IPS DF 6.9 (cell line): Measurements from ENCODE around the gene SCYGR2.
"Not testable (repeated sequence)": the region's sequence is repeated elsewhere in the genome, so short reads cannot be mapped to it uniquely, and the experiment has no call there.

Experiments
- DNase-seq: peaks from one replicate; pipeline ENCODE4 v3.0.0-alpha.2; 2013; ENCODE audit warnings: low read depth, low spot score
- H3K27ac ChIP-seq: one replicate; pipeline ENCODE4 v1.5.1; 2013; ENCODE audit warnings: low read length, control low read depth
- H3K27me3 ChIP-seq: 2 replicates; pipeline ENCODE4 v1.6.1; 2013; ENCODE audit warnings: mild to moderate bottlenecking, low read length; ENCODE audit not compliant: control insufficient read depth, insufficient read depth
- H3K36me3 ChIP-seq: 2 replicates; pipeline ENCODE4 v1.6.1; 2013; ENCODE audit warnings: low read length; ENCODE audit not compliant: control insufficient read depth, insufficient read depth
- H3K4me1 ChIP-seq: 2 replicates; pipeline ENCODE4 v1.6.1; 2013; ENCODE audit warnings: low read length; ENCODE audit not compliant: control insufficient read depth, insufficient read depth
- H3K4me3 ChIP-seq: 2 replicates; pipeline ENCODE4 v1.5.1; 2013; ENCODE audit warnings: mild to moderate bottlenecking, low read length
- H3K9me3 ChIP-seq: 2 replicates; pipeline ENCODE4 v1.6.1; 2013; ENCODE audit warnings: low read length, inconsistent platforms; ENCODE audit not compliant: control insufficient read depth, insufficient read depth
- whole genome bisulfite sequencing: extraction: QIAGEN DNeasy Blood & Tissue Kit; methylation state at CpG from one replicate; pipeline ENCODE4 v1.1.7; 2013; ENCODE audit warnings: mixed read lengths, missing lambda C conversion rate; ENCODE audit not compliant: insufficient read length, insufficient coverage; 5-methylcytosine and 5-hydroxymethylcytosine counted together

Gene SCYGR2

DNA sequence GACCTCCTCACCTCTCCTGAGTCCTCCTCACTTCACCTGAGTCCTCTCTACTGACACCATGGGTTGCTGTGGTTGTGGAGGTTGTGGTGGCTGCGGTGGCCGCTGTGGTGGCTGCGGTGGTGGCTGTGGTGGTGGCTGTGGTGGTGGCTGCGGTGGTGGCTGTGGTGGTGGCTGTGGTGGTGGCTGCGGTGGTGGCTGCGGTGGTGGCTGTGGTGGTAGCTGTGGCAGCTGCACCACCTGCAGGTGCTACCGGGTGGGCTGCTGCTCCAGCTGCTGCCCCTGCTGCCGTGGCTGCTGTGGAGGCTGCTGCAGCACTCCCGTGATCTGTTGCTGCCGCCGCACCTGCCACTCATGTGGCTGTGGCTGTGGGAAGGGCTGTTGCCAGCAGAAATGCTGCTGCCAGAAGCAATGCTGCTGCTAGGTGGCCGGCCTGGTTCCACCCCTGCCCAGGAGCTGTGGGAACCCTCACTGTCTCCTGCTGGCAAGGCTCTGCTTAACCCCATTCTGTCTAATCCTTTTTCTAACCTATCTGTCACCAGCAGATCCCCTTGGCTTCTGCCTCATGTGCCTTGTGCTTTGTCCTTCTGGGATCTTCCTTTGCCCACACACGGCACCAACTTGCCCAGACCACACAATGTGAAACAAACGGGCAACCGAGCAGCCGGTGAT, at the start of gene SCYGR2:
Gene SCYGR2, plus strand, starts transcription at position 59 of the 669 bp plus-strand sequence. Its CDS starts 0 bp downstream, at position 59.
- H3K36me3 ChIP-seq, H3K4me3 ChIP-seq, H3K4me1 ChIP-seq, H3K27ac ChIP-seq, H3K9me3 ChIP-seq, DNase-seq, H3K27me3 ChIP-seq: not testable (repeated sequence)
- WGBS, result no CpG with 5 or more reads among the region's 16 CpGs

- Histone ChIP-seq H3K27ac (no peak overlapping the region), H3K9me3 (no peaks in the 10 kb centered on the region), H3K27me3 (no peaks in the 10 kb centered on the region), H3K4me1 (no peaks in the 10 kb centered on the region), H3K4me3 (no peak overlapping the region), H3K36me3 (no peaks in the 10 kb centered on the region; the same call in 1 of the 2 replicates)
- no peak for DNase-seq
- WGBS, result no CpG with 5 or more reads among the region's 3 CpGs
Observed at GRCh38 chr2:227551836-227552235, 46.9 kb upstream of the SCYGR2 start.

- Histone ChIP-seq H3K36me3 (no peaks in the 10 kb centered on the region), H3K9me3 (no peaks in the 10 kb centered on the region), H3K27me3 (no peaks in the 10 kb centered on the region), H3K4me1 (no peaks in the 10 kb centered on the region), H3K27ac (no peak overlapping the region), H3K4me3 (no peak overlapping the region)
- DNase-seq, result no peak
Observed at GRCh38 chr2:227562581-227562980, 36.1 kb upstream of the SCYGR2 start.

DNA sequence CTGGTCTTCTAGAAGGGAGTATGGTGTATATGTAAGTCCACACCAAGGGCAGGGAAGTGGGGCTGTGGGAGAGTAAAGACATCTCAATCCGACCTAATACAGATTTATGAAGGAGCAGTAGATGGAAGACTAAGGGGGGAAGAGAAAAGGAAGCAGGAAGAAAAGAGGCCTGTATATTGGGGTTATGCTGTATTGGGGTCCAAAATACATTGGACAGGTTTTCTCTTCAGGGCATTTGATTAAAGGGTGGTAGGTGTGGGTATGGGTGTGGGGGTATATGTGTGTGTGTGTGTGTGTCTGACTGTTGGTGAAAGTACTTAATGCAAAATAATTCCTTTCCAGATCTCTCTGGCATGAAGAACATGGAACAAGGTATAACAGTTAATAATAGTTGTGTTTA, 33.6 kb upstream of the SCYGR2 start:
- Histone ChIP-seq H3K36me3 (no peaks in the 10 kb centered on the region), H3K27me3 (no peaks in the 10 kb centered on the region), H3K4me1 (no peaks in the 10 kb centered on the region), H3K4me3 (no peak overlapping the region), H3K27ac (no peak overlapping the region), H3K9me3 (no peaks in the 10 kb centered on the region)
- DNase-seq, result no peak
- no CpG with 5 or more reads among the region's 1 CpG for WGBS

DNA sequence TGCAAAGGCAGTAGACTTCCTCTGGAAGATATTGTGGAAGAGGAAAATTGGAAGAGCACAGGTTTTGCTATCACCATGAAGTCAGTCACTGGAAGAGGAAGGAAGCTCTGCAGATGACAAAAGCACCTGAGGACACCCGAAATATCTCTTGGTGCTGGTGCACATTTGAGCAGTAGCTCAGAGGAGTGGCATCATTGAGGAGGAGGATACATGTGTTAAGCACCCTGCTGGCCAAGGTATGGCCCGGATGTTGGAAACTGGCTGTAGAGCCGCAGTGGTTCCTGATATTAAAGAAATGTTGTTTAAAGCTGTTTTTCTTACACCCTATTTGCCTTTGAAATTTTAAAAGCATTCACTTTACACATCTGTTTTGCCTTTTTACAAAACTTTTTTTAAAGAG, 32.7 kb upstream of the SCYGR2 start:
- WGBS, result no CpG with 5 or more reads among the region's 3 CpGs

GRCh38 chr2:227568852-227569169, 29.9 kb upstream of the SCYGR2 start:
- no CpG with 5 or more reads among the region's 2 CpGs for WGBS

More for the DNA sequence above, 32.7 kb upstream of the SCYGR2 start:
- no peaks in the 10 kb centered on the region for H3K36me3 ChIP-seq
- no peaks in the 10 kb centered on the region for H3K9me3 ChIP-seq
- H3K27me3 ChIP-seq, result no peaks in the 10 kb centered on the region
- H3K4me1 ChIP-seq, result no peaks in the 10 kb centered on the region
- DNase-seq, result no peak
- H3K27ac ChIP-seq, result no peak overlapping the region
- H3K4me3 ChIP-seq, result no peak overlapping the region

DNA sequence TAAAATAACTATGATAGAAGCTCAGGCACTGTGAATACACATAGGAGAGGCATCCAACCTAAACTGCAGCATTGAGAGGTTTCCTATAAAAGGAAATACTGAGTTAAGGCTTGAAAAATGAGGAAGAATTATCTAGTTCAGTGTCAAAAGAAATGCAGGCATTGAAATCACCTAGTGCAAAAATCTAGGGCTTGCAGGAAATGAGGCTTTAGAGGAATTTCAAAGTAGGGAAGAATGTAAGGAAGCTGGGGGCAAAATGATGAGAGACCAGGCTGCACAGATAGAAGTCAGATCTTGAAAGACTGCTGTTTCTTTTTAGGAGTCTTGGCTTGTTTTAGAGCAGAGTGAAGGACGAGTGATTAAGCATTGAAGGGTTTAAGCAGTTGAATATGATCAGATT, 28.1 kb upstream of the SCYGR2 start:
- Histone ChIP-seq H3K4me1 (no peaks in the 10 kb centered on the region), H3K36me3 (no peaks in the 10 kb centered on the region), H3K27ac (no peak overlapping the region), H3K27me3 (no peaks in the 10 kb centered on the region), H3K9me3 (no peaks in the 10 kb centered on the region), H3K4me3 (no peak overlapping the region)
- WGBS, result no CpG with 5 or more reads among the region's 1 CpG
- DNase-seq, result no peak

More at GRCh38 chr2:227568852-227569169, 29.9 kb upstream of the SCYGR2 start:
- H3K4me1 ChIP-seq, result no peaks in the 10 kb centered on the region
- H3K9me3 ChIP-seq, result no peaks in the 10 kb centered on the region
- H3K36me3 ChIP-seq, result no peaks in the 10 kb centered on the region
- H3K27me3 ChIP-seq, result no peaks in the 10 kb centered on the region
- H3K27ac ChIP-seq, result no peak overlapping the region
- DNase-seq, result no peak
- no peak overlapping the region for H3K4me3 ChIP-seq

DNA sequence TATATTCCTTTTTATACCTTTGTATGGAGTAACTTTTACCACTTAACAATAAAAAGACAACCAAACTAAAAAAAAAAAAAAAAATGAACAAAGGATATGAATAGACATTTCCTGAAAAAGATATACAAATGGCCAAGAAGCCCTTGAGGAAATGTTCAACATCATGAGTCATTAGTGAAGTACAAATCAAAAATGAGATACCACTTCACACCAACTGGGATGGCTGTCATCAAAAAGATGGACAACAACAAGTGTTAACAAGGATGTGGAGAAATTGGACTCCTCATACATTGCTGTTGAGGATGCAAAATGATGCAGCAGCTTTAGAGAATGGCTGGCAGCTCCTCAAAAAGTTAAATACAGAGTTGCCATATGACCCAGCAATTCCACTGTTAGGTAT, 22.6 kb upstream of the SCYGR2 start:
- H3K4me3 ChIP-seq, result no peak overlapping the region
- H3K27me3 ChIP-seq, result no peaks in the 10 kb centered on the region
- DNase-seq, result no peak
- no peaks in the 10 kb centered on the region for H3K36me3 ChIP-seq
- no peaks in the 10 kb centered on the region for H3K9me3 ChIP-seq
- peaks cover 2% of the 10 kb centered on the region; the same call in 1 of the 2 replicates for H3K4me1 ChIP-seq
- H3K27ac ChIP-seq, result no peak overlapping the region

GRCh38 chr2:227576812-227577211, 21.9 kb upstream of the SCYGR2 start:
- Histone ChIP-seq H3K36me3 (no peaks in the 10 kb centered on the region), H3K4me1 (peaks cover 2% of the 10 kb centered on the region; the same call in 1 of the 2 replicates), H3K9me3 (no peaks in the 10 kb centered on the region), H3K4me3 (no peak overlapping the region), H3K27ac (no peak overlapping the region), H3K27me3 (no peaks in the 10 kb centered on the region)
- no peak for DNase-seq
- no CpG with 5 or more reads among the region's 2 CpGs for WGBS

DNA sequence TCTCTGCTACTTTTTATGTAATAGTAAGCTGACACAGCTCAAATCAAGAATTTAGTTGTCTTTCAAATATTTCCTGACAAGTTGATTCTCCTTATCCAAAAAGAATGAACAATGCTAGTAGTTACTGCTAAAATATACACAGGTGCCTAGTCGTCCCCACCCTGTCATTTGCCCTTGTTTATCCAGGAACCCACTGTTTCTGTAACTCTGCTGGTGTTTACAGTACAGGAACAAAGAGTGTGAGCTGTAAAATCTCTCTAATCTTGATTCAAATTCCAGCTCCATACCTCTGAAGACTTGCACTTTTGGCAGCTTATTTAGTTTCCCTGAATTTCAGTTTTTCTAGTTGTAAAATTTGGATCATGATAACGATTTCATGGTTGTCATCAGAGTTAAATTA, 21.1 kb upstream of the SCYGR2 start:
- Histone ChIP-seq H3K36me3 (no peaks in the 10 kb centered on the region), H3K27me3 (no peaks in the 10 kb centered on the region), H3K4me3 (no peak overlapping the region), H3K27ac (no peak overlapping the region), H3K4me1 (peaks cover 2% of the 10 kb centered on the region; the same call in 1 of the 2 replicates), H3K9me3 (no peaks in the 10 kb centered on the region; the same call in 1 of the 2 replicates)
- WGBS, result no CpG with 5 or more reads among the region's 2 CpGs
- DNase-seq, result no peak

GRCh38 chr2:227578642-227579041, 20.1 kb upstream of the SCYGR2 start:
- Histone ChIP-seq H3K27me3 (no peaks in the 10 kb centered on the region), H3K27ac (no peak overlapping the region), H3K4me1 (peaks cover 2% of the 10 kb centered on the region; the same call in 1 of the 2 replicates), H3K9me3 (no peaks in the 10 kb centered on the region; the same call in 1 of the 2 replicates), H3K4me3 (no peak overlapping the region), H3K36me3 (no peaks in the 10 kb centered on the region)
- no CpG with 5 or more reads among the region's 2 CpGs for WGBS
- DNase-seq, result no peak
